Cardiac muscle cell (in vitro differentiated cells and primary cell): ENCODE measurements around the gene GPR65. TPM values are rescaled to one million over a fixed set of nuclear protein-coding genes. Genes with fewer than 3 reads are reported as not detected.

Source experiments
- DNase-seq, 2 donors: peaks; one replicate each; pipeline versions ENCODE4 v3.0.0 to v3.0.0-alpha.2; 2010 to 2017; ENCODE audit warnings: low read depth in 1 of 2, low spot score in 1 of 2
- H3K27ac ChIP-seq: fragments of 200-600 bp; sonication (generic); 2 replicates; pipeline ENCODE4 v1.5.1; 2016
- H3K27me3 ChIP-seq: fragments of 200-600 bp; sonication (generic); 2 replicates; pipeline ENCODE4 v1.6.0; 2016; ENCODE audit warnings: control low read depth
- H3K36me3 ChIP-seq: fragments of 200-600 bp; sonication (generic); 2 replicates; pipeline ENCODE4 v1.5.1; 2016; ENCODE audit warnings: control low read depth
- H3K4me1 ChIP-seq: fragments of 200-600 bp; sonication (generic); 2 replicates; pipeline ENCODE4 v1.8.1; 2017; ENCODE audit warnings: low read depth, mild to moderate bottlenecking, mixed run types
- H3K4me3 ChIP-seq: fragments of 200-600 bp; sonication (generic); 2 replicates; pipeline ENCODE4 v1.5.1; 2016; ENCODE audit warnings: mild to moderate bottlenecking
- H3K9me3 ChIP-seq: fragments of 200-600 bp; sonication (generic); 2 replicates; pipeline ENCODE4 v1.5.1; 2017; ENCODE audit warnings: low read depth, mild to moderate bottlenecking, control low read depth
- polyA plus RNA-seq: library from polyadenylated mRNA; unstranded; fragments of >200 nt; fragmentation: Nextera tagmentation; extraction: Ambion mirVana; gene quantifications from 2 replicates; pipeline ENCODE4 v1.2.1, GENCODE V29; 2016
- total RNA-seq: library from RNA; depleted of rRNA; stranded (reverse); fragments of >200 nt; gene quantifications from 2 replicates; pipeline ENCODE4 v1.2.3, GENCODE V29; 2016
- TF ChIP-seq, protein P1 (sequence below): IDR thresholded peaks from 2 replicates; pipeline ENCODE4 v1.5.1; 2012; ENCODE audit warnings: low read depth, mild to moderate bottlenecking, low read length

The GPR65 gene
- total and polyA plus RNA-seq, 2 experiments from 2014 or later: not detected

DNA sequence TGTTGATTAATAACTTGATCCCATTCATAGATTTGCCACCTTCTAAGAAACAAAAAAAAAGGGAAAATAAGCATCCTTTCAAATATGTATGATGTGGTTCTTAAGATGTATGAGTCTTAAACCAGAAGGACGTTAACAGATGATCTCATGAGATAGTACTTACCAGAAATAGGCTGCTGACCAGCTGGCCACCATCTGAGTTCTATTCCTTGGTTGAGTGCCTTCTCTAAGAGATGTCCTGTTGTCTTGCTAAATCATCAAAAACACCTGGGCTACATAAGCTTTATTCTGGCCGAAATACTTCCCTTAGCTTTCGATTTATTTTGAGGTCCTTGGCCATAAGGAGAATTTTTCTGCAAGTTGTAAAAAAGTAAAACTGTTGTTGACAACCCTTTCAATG is 55.6 kb downstream of the GPR65 start:
- H3K9me3 ChIP-seq: no peaks in the 10 kb centered on the region
- H3K4me3 ChIP-seq: no peak overlapping the region
- DNase-seq: no peak
- no peak overlapping the region for H3K27ac ChIP-seq
- no peaks in the 10 kb centered on the region for H3K27me3 ChIP-seq
- no peaks in the 10 kb centered on the region for H3K36me3 ChIP-seq
- H3K4me1 ChIP-seq: peaks cover 3% of the 10 kb centered on the region
- TF ChIP-seq, protein P1, sequence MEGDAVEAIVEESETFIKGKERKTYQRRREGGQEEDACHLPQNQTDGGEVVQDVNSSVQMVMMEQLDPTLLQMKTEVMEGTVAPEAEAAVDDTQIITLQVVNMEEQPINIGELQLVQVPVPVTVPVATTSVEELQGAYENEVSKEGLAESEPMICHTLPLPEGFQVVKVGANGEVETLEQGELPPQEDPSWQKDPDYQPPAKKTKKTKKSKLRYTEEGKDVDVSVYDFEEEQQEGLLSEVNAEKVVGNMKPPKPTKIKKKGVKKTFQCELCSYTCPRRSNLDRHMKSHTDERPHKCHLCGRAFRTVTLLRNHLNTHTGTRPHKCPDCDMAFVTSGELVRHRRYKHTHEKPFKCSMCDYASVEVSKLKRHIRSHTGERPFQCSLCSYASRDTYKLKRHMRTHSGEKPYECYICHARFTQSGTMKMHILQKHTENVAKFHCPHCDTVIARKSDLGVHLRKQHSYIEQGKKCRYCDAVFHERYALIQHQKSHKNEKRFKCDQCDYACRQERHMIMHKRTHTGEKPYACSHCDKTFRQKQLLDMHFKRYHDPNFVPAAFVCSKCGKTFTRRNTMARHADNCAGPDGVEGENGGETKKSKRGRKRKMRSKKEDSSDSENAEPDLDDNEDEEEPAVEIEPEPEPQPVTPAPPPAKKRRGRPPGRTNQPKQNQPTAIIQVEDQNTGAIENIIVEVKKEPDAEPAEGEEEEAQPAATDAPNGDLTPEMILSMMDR: no peak

DNA sequence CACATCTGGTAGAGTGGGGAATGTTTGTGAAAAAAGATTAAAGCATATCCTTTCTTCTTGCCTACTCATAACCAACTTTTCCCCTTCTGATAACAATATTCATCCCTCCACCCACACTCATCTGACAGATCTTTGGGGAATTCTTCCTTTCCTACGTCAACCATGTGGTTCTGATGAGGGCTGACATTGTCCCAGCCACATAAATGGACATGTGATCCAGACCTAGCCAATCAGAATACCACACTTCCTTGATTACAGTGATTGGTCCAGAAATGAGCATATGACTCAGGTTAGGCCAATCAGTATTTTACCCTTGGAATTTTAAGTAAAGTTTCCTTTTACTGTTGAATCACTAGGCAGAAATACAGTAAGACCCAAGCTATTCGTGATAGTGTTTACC is 58.9 kb downstream of the GPR65 start:
- no peaks in the 10 kb centered on the region for H3K27me3 ChIP-seq
- no peaks in the 10 kb centered on the region for H3K9me3 ChIP-seq
- H3K4me3 ChIP-seq: no peak overlapping the region
- no peak overlapping the region for H3K27ac ChIP-seq
- no peaks in the 10 kb centered on the region for H3K36me3 ChIP-seq
- TF ChIP-seq, protein P1: no peak
- DNase-seq: no peak
- H3K4me1 ChIP-seq: no peaks in the 10 kb centered on the region

Other genes starting within 250 kb of the GPR65 start
- gene GALC, start 12.0 kb upstream of the GPR65 start, total RNA-seq: 41.9 and 69.5 TPM in 2 replicates
- 31.3 and 34.6 TPM in 2 replicates for gene GALC, start 12.0 kb upstream of the GPR65 start, polyA plus RNA-seq